ENCODE measurements around the gene SYNE2.

DNA sequence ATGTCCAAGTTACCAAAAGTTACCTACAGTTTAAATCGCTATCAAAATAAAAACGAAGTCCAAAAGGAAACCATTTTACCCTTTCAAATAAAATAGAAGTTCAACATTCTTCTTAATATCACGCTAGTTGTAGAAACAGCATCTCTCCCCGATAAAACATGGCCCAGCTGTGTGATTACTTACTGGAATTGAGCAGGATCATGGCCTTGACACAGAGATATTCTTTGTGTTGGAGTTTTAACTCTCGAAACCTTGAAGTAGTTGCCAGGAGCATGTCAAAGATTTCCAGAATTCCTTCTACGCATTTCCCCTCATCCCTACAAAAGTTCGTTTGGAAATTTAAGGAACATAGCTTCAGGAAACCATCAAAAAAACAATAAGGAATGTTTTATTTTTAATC is 396.6 kb downstream of the SYNE2 start:
- TF ChIP-seq, protein P1, sequence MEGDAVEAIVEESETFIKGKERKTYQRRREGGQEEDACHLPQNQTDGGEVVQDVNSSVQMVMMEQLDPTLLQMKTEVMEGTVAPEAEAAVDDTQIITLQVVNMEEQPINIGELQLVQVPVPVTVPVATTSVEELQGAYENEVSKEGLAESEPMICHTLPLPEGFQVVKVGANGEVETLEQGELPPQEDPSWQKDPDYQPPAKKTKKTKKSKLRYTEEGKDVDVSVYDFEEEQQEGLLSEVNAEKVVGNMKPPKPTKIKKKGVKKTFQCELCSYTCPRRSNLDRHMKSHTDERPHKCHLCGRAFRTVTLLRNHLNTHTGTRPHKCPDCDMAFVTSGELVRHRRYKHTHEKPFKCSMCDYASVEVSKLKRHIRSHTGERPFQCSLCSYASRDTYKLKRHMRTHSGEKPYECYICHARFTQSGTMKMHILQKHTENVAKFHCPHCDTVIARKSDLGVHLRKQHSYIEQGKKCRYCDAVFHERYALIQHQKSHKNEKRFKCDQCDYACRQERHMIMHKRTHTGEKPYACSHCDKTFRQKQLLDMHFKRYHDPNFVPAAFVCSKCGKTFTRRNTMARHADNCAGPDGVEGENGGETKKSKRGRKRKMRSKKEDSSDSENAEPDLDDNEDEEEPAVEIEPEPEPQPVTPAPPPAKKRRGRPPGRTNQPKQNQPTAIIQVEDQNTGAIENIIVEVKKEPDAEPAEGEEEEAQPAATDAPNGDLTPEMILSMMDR (IDR thresholded peaks at IDR 0.05): no peak
- no peak for TF ChIP-seq POLR2A (IDR thresholded peaks at IDR 0.05)
